ENCODE measurements around the gene EFNB2.

EFNB2 gene

DNA sequence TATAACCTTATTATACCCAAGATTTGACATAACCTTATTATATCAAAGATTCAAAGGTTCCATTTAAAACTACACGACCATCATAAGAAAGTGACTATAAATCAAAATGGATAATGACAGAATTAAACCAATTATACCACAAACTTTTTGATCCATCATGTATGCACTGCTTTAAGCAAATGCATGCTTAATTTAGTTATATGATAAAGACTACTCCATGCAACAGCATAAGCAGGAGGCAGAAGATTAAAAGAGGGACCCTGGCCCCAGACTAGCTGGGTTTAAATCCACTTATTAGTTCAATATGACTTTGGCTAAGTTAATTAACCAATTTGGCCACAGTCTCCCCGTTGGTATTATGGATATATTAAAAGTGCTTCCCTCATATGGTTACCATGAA, 11.4 kb downstream of the EFNB2 start:
- DNase-seq: no peak

GRCh38 chr13:106523576-106523975, 11.9 kb downstream of the EFNB2 start:
- DNase-seq: no peak

DNA sequence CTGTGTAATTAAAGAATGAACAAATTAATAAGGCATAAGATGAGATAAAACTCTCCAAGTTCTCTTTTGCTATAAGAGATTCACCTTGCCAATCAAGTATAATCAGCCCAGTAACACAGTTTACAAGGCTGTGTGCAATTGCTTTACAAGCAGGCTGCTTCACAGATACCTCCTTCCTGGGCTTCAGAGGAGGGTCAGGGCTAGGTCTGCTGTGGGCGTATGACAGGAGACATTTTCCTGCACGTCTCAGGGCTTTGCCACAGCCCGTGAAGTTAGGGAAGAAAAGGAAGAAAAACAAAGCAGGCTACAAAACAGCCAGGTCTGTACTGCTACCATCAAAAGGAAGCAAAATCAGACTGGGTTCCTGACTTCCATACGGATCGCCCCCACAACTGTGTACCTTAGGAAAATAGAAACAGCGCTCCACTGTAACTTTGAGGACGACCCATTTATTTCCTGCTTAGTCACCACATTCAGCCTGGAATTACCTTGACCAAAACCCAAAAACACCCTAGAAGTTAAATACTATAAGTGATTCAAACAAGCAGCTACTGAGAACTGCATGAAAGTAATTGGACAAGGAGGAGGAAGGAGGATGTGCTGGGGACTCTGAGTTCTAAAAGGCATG, 12.4 kb downstream of the EFNB2 start:
- DNase-seq: no peak

DNA sequence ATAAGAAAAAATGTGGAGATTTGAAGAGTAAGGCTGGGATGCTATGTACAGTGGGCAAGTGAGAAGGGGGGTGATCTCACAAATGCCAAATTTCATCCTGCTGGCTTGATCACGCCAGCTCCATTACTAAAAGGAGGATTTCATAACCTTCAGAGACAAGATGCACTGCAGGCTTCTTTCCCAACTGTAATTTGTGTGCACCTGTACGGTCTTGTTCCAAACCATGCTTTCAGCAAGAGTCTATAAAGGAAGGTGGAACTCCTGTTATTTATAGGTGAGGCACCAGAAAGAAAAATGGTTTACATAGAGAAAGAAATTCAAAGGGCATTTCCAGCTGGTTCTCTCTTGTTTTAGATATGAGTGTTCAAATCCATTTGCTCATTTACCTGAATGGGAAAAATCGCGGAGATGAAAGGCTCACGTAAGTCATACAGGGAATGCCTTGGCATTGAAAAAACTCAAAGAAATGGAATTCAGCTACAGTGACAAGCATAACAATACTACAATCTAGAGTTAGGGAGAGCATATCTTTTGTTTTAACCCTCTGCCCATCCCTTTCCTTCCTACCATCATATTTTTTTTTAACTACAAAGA, 13.3 kb downstream of the EFNB2 start:
- DNase-seq: no peak

DNA sequence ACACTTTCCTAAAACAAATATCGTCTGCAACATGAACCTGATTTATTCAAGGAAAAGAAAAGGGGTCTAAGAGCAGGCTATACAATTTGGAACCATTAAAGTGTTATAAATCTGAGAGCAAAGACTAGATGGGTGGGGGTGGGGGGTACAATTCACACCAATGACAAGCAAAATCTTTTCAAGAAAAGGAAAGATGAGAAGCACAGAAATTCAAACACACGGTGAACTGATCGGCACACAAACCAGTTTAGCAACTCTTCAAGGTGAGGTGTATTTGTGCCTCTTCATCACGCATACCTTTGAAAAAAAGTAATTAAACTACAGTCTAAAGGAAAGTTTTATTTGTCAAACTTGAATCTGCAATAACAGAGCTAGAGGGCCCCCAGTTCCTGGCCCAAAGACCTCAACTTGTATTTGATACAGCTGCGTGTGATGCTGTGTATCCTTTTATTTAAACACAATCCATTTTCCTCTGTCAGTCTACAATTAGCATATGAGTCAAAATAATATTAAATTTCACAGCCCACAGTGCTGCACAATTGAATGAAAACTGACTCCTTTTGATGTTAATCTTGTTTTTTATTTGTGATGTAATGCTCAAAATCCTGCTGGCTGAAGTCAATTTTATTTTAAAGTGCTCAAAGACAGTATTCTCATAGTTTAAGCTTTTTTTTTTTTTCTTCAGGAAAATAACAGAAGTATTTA, 14.2 kb downstream of the EFNB2 start:
- DNase-seq: no peak

DNA sequence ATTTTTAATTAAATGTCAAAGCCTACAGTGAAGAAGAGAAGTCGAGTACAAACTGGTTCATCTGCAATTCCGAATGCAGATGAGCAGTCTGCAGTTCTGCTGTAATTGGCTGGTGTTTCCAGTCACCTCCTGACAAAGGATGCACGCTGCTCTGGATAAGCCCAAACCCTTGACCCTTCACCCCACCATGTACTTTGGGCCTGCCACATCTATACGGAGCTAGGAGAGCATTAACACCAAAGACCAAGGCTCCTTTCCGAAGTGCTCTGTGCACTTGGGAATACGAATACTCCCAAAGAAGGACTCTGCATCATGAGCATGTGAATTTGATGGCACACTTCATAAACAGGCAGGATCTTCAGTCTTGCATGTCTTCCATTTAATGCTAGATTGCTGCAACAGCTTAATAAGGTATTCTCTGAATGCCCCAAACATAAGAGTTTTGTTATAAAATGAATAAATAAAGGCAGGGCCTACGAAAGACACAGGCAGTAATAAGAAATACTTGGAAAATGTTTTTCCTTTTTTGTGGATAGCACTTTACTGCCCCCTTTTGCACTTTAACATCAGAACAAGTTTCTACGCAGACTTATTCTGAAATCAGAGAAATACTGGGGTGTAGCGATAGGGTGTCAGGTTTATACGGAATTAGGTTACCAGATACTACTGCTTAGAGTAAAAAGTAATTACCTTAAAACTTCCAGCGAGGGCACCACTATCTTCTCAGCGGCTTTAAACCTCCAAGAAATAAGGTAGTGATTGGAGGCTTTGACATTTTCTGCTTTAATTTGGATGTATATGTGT, 15.0 kb downstream of the EFNB2 start:
- no peak for DNase-seq

DNA sequence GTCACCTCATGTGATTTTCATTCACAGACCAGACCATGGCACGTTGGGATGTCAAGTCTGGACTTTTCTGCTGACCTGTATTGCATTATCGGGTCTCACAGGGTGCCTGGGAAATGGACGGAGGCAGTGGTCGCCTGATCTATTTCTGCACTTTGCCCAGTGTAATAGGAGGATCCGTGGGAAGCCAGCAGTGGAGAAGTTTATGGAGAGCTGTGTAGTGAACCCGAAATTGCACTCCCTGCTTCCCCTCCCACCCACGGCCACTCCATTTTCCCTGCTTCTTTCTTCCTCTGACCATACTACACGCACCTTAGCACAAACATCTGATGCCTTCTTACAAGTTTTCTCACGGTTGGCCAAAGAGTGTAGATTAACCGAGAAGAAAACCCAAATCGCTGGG, 16.9 kb downstream of the EFNB2 start:
- no peak for DNase-seq

- no peak for DNase-seq
These were observed 18.2 kb downstream of the EFNB2 start for GRCh38 chr13:106517109-106517847.

- DNase-seq: no peak
These were observed 19.7 kb downstream of the EFNB2 start for GRCh38 chr13:106515635-106516254.

DNA sequence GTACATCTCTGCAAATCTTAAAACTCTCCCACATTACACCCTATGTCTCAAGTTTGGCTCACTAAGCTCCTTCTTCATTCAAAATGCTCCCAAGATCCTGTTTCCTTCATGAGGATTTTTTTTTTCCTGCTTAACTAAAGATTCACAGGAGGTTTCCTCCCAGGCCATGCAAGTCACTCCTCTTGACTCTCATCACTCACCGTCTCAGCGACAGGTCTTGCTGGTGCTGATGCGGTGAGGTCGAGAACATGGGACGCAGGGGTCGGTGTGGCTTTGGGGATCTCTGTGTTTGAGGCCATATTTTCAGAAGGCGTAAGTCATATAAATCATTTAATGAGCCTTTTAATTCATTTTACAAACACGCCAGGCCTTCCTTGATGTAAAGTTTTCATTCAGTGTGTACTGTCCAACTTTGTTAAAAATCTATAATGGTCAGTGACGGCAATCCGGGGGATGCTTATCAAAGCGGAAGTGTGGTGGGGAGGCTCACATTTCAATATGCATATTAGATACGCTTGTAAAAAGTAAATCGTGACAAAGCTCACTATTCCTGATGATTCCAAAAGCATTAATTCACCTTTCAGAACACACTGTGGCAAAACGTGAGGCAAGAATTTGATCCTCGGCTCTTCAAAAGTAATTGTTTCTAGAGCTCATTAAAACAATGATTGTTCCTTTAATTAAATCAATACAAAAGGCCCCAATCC, 20.4 kb downstream of the EFNB2 start:
- DNase-seq: no peak

DNA sequence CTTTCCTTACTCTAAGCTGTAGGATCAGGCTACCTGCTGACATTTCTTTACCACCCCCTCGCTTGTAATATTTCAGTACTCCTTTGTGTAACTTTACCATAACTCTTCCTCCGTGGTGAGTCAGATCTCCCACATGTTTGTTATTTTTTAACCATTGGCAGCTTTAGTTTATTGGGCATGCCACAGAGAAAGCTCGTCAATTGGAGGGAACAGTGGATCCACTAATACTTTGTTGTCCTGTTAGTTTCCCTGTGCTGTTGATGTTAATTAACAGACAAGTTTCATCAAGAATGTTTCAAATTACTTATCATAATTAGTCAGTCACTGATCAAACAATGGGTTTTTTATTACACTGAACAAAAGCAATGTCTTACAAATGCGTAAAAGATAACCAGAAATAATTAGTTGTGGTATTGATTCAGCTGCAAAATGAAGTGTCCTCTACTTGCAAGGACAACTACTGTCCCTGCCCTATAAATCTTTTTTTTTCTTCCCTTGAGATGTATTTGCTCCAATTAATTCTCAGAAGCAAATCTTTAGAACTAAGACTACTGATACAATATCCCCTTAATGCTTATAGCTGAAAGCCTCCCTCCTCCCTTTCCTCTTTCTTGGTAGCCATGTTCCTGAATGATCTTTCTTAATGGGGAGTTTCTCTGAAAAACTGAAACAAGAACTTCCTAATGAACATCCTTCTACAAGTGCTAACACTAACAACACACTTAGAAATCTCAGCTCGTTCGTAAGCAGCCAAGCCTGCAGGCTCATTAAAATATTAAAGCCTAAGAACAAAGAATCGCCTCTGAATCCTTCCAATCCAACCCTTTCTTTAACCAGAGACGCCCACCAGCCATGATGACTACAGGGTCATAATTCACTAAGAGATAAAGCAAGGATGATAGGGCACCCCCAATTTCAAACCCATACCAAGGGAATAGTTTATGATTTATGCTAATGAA, 22.2 kb downstream of the EFNB2 start:
- DNase-seq: no peak

- no peak for DNase-seq
These were observed 27.7 kb downstream of the EFNB2 start for GRCh38 chr13:106507560-106508274.

- no peak for DNase-seq
These were observed 29.2 kb downstream of the EFNB2 start for GRCh38 chr13:106506286-106506685.

- DNase-seq: no peak
These were observed 29.7 kb downstream of the EFNB2 start for GRCh38 chr13:106505732-106506131.

DNA sequence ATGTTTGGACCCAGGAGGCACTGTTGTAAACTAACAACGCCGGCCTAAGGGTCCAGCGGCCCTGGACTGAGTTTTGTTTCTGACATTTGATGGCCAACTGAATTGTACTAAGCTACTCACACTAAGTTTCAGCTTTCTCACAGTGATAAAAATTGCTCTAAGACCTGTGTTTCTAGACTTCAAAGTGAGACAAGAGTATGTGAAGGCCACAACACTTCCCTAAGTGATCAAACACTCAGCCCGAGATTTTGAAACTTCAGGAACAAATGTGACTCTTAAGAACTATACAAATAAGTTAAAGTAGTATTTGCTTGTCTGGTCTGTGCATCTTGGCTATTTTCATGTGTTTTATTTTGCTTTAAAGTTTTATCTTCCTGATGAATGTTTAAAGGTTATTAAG, 30.2 kb downstream of the EFNB2 start:
- DNase-seq: no peak

DNA sequence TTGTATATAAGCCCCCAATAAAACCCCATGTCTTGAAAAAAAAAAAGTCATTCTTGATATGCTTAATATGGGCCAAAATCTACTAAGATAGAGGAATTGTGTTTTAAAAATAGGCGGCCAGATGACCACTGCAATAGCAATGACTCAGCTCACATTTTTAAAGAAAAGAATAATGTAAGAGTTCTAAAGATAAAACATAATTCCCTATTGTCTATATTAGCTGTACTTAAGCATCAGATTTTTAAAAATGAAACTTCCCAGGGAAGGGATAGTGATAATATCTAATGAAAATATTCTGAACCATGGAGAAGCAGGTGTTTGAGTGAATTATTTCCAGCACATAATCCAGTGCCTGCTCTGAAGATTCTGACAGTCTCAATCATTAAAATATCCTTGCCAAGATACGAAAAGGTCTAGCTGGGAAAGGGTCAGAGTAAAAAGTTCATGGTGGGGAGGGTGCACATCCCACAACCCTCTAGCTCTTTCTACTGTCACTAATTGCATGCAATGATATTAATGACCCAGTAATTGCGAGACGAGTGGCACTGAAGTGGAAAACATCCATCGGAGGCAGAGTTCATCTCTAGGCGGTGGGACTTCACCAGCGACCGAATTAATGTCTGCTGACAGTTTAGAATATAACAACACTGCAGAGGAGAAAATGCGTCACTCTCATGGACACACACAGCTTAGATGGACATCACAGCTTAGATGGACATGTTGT, 31.6 kb downstream of the EFNB2 start:
- DNase-seq: no peak

- DNase-seq: no peak
These were observed 32.2 kb downstream of the EFNB2 start for GRCh38 chr13:106503272-106503671.

- no peak for DNase-seq
These were observed 35.0 kb downstream of the EFNB2 start for GRCh38 chr13:106500445-106500844.

DNA sequence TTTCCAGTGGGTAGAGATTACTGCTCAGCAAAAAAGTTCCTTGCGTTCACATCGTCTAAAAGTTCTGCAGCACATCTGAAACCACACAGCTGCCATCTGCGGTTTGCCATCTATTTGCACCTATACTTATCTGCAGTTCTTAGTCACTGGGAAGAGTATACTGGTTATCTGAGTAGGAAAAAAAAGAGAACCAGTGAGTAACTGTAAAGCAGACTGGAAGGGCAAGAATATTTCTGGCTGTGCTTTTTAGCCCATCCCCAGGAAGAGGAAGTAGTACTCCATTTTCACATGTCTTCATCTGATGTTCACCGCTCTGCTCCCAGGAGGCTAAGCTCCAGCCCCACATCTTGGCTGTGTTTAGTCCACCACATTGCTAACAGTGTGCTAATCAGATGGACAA, 35.6 kb downstream of the EFNB2 start:
- no peak for DNase-seq
